PC-3 (cell line): ENCODE results near the gene PRKCD. TPM values are rescaled to one million over a fixed set of nuclear protein-coding genes. Genes with fewer than 3 reads are reported as not detected.

Experiments
- ATAC-seq: fragments of 200-7000 bp; cut with Tn5 transposase; 2 replicates; pipeline ENCODE4 v1.9.1; 2020; ENCODE audit warnings: mild to moderate bottlenecking, moderate library complexity
- BruUV-seq: library from RNA; stranded (reverse); fragments of 400-500 nt; replicated peaks from 2 replicates; lab custom pipeline; 2021; lab: Mats Ljungman, UMichigan
- CTCF ChIA-PET: fragments of 300-600 bp; sonication (Branson Sonifier 250); formaldehyde crosslinking; loops from one replicate; lab custom pipeline; 2022; ENCODE audit warnings: antibody characterized with exemption; lab: Charles Lee
- POLR2A ChIA-PET: fragments of 300-600 bp; sonication (Branson Sonifier 250); formaldehyde crosslinking; loops from one replicate; lab custom pipeline; 2022; ENCODE audit warnings: antibody characterized with exemption; ENCODE audit not compliant: unreplicated experiment; lab: Charles Lee
- DNase-seq: peaks from one replicate; pipeline ENCODE4 v3.0.0-alpha.2; 2015
- H2AFZ ChIP-seq: fragments of 300-600 bp; sonication (generic); 2 replicates; pipeline ENCODE4 v1.6.0; 2016; ENCODE audit warnings: antibody characterized with exemption, low read length
- H3F3A ChIP-seq: fragments of 300-600 bp; sonication (generic); one replicate; pipeline ENCODE4 v1.6.0; 2017; ENCODE audit warnings: antibody characterized with exemption, low read length, control low read depth, mild to moderate bottlenecking; ENCODE audit not compliant: unreplicated experiment
- H3K27ac ChIP-seq: fragments of 300-600 bp; sonication (generic); 2 replicates; pipeline ENCODE4 v1.5.1; 2016; ENCODE audit warnings: mild to moderate bottlenecking, low read length
- H3K27me3 ChIP-seq: fragments of 300-600 bp; sonication (generic); 2 replicates; pipeline ENCODE4 v1.6.1; 2016; ENCODE audit warnings: low read length, mixed read lengths
- H3K36me3 ChIP-seq: fragments of 300-600 bp; sonication (generic); 2 replicates; pipeline ENCODE4 v1.6.1; 2016; ENCODE audit warnings: low read depth, mixed run types, low read length, mixed read lengths
- H3K4me1 ChIP-seq: fragments of 300-600 bp; sonication (generic); 2 replicates; pipeline ENCODE4 v1.5.1; 2016; ENCODE audit warnings: low read length; ENCODE audit not compliant: insufficient read depth
- H3K4me2 ChIP-seq: fragments of 300-600 bp; sonication (generic); 2 replicates; pipeline ENCODE4 v1.6.0; 2016; ENCODE audit warnings: low read length
- H3K4me3 ChIP-seq: fragments of 300-600 bp; sonication (generic); 2 replicates; pipeline ENCODE4 v1.5.1; 2016; ENCODE audit warnings: mild to moderate bottlenecking, low read length, mixed read lengths
- H3K79me2 ChIP-seq: fragments of 300-600 bp; sonication (generic); 2 replicates; pipeline ENCODE4 v1.6.1; 2017; ENCODE audit warnings: low read length, mixed read lengths
- H3K9ac ChIP-seq: fragments of 300-600 bp; sonication (generic); 2 replicates; pipeline ENCODE4 v1.6.0; 2016; ENCODE audit warnings: mild to moderate bottlenecking, low read length
- H3K9me2 ChIP-seq: fragments of 300-600 bp; sonication (generic); replicated peaks from 2 replicates; pipeline ENCODE4 v1.6.1; 2016; ENCODE audit warnings: mixed run types, low read length, mixed read lengths
- H3K9me3 ChIP-seq: fragments of 300-600 bp; sonication (generic); 2 replicates; pipeline ENCODE4 v1.6.1; 2016; ENCODE audit warnings: low read length, mixed read lengths
- H4K20me1 ChIP-seq: fragments of 300-600 bp; sonication (generic); 2 replicates; pipeline ENCODE4 v1.6.1; 2016; ENCODE audit warnings: low read length, mixed read lengths
- EZH2 ChIP-seq: fragments of 300-600 bp; sonication (generic); IDR thresholded peaks from one replicate; pipeline ENCODE4 v1.6.1; 2017; ENCODE audit warnings: antibody characterized with exemption, mild to moderate bottlenecking, low read length; ENCODE audit not compliant: unreplicated experiment
- EZH2phosphoT487 ChIP-seq: fragments of 300-600 bp; sonication (generic); IDR thresholded peaks from 2 replicates; pipeline ENCODE4 v1.6.1; 2018; ENCODE audit warnings: mild to moderate bottlenecking, antibody characterized with exemption, low read length, borderline replicate concordance
- intact Hi-C: fragments of 100-400 bp; cut with micrococcal nuclease; formaldehyde crosslinking; loops from 2 replicates; pipeline ENCODE4 v1.9.0; 2023
- total RNA-seq: library from RNA; depleted of rRNA; stranded (reverse); fragments of >200 nt; gene quantifications from 2 replicates; pipeline ENCODE4 v1.2.3, GENCODE V29; 2014
- TF ChIP-seq, protein P1 (sequence below): fragments of 300-600 bp; sonication (generic); conservative IDR thresholded peaks from 2 replicates; pipeline ENCODE4 v1.5.1; 2017; ENCODE audit warnings: antibody characterized with exemption, low read depth, mild to moderate bottlenecking, low read length

The PRKCD gene
- total RNA-seq, 1 experiment from 2014 or later = 7.8 TPM

DNA sequence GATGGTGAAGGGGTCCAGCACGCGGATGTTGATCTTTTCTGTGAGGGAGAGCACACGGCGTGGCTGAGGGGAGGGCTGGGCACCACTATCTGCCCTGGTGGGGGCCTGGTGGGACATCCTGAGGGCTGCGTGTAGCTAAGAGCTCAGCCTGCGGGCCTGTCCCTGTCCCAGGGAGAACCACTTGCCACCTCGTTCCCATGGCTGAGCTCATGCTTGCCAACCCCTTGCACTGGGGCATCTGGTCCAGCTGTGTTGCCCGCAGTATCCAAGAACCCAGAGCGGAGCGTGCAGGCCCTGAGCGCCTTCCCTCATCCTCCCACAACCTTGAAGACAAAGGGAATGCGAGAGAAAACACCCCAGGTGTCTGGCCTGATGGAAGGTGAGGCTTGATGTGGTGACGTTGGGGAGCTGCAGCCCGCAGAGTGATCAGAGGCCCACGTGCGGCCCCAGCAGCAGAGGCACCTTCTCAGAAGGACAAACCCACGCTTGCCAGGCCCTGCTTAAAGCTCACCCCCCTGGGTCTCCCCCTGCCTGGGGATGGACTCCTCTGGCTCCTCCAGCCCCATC is 65.9 kb downstream of the PRKCD start:
- ChIA-PET CTCF (no interaction called here), POLR2A (no interaction called here)
- Histone ChIP-seq H2AFZ (no peak overlapping the region), H3K9me2 (no peaks in the 10 kb centered on the region), H4K20me1 (no peaks in the 10 kb centered on the region), H3F3A (no peaks in the 10 kb centered on the region), H3K79me2 (no peaks in the 10 kb centered on the region), H3K27me3 (no peaks in the 10 kb centered on the region), H3K9me3 (no peaks in the 10 kb centered on the region), H3K4me3 (no peak overlapping the region), H3K4me2 (no peak overlapping the region), H3K4me1 (no peaks in the 10 kb centered on the region), H3K9ac (no peak overlapping the region), H3K27ac (no peak overlapping the region), H3K36me3 (peaks cover 89% of the 10 kb centered on the region)
- intact Hi-C loops = no loop called here
- ATAC-seq (no peak), DNase-seq (no peak)
- TF ChIP-seq EZH2phosphoT487 (no peak), EZH2 (no peak)
- TF ChIP-seq, protein P1, sequence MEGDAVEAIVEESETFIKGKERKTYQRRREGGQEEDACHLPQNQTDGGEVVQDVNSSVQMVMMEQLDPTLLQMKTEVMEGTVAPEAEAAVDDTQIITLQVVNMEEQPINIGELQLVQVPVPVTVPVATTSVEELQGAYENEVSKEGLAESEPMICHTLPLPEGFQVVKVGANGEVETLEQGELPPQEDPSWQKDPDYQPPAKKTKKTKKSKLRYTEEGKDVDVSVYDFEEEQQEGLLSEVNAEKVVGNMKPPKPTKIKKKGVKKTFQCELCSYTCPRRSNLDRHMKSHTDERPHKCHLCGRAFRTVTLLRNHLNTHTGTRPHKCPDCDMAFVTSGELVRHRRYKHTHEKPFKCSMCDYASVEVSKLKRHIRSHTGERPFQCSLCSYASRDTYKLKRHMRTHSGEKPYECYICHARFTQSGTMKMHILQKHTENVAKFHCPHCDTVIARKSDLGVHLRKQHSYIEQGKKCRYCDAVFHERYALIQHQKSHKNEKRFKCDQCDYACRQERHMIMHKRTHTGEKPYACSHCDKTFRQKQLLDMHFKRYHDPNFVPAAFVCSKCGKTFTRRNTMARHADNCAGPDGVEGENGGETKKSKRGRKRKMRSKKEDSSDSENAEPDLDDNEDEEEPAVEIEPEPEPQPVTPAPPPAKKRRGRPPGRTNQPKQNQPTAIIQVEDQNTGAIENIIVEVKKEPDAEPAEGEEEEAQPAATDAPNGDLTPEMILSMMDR = no peak
- BruUV-seq = no TSS peak

DNA sequence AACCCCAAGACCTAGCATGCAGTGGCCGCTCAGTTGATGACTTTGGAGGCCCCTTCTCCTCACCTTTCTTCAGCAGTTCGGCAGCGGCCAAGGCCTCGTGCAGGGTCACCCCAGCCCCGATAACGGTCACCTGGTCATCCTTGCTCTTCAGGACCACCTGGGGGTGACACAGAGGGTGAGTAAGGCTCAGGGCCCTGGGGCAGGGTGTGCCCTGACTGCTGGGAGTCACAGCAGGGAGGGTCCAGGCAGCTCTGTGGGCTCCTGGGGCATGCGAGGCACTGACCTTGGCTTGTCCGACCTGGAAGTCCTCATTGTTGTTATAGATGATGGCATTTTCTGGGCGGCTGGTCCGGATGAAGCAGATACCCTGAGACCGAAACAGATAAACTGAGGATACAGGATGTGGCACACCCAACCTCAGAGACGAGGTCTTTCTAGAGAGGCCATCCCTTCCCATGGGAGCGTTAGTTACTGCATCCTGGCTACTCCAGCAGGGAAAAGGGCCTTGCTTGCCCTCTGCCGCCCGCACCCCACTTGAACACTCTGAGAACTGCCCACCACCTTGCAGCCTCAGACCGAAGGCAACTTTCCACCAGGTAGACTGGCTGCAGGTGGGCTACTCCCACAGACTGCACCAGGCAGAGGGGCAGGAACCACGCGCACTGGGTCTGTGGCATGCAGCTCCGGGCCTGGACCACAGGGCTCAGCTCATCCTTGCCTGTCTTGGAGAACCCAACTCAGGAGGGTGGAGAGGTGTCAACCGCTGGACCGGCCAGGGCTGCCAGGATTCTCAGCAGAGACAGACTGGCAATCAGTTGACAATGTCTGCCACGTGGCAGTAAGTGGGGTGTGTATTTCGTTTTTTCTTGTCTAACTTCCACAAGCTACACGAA is 67.2 kb downstream of the PRKCD start:
- no peaks in the 10 kb centered on the region for H3K9me3 ChIP-seq
- ChIA-PET CTCF (interaction anchor here (0.6 kb wide), 1 partner anchor 10 kb away, joined by 5 read pairs; no protein-coding TSS in a partner anchor), POLR2A (no interaction called here)
- no peak overlapping the region for H3K27ac ChIP-seq
- no peak for TF ChIP-seq EZH2phosphoT487
- TF ChIP-seq, protein P1 = no peak
- no peak for TF ChIP-seq EZH2
- no peaks in the 10 kb centered on the region for H3K9me2 ChIP-seq
- DNase-seq = no peak
- H3F3A ChIP-seq = no peaks in the 10 kb centered on the region
- intact Hi-C loops = no loop called here
- no peaks in the 10 kb centered on the region for H3K79me2 ChIP-seq
- no peak for ATAC-seq
- no peak overlapping the region for H3K9ac ChIP-seq
- H3K4me2 ChIP-seq = no peak overlapping the region
- H3K36me3 ChIP-seq = peaks cover 98% of the 10 kb centered on the region
- BruUV-seq = no TSS peak
- no peak overlapping the region for H2AFZ ChIP-seq
- no peak overlapping the region for H3K4me3 ChIP-seq
- H3K27me3 ChIP-seq = no peaks in the 10 kb centered on the region
- H4K20me1 ChIP-seq = no peaks in the 10 kb centered on the region
- H3K4me1 ChIP-seq = no peaks in the 10 kb centered on the region

DNA sequence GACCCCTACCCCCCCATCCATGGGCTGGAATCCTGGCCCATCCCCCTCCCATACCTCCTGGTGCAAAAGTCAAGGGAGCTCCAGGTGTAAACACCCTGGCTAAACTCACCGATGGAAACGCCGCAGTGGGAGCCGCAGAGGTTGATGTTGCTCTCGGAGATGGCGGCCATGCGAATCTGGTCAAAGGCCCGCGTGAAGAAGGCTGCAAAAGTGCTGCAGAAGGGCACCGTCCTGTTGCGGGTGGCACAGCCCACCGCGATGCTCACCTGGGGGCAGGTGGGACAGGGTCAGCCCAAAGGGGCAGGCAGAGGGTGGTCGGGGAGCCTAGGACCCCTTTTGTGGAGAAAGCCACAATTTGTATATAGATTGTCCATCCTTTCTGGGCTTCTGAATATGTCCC is 68.2 kb downstream of the PRKCD start:
- H2AFZ ChIP-seq = no peak overlapping the region
- H3K4me1 ChIP-seq = no peaks in the 10 kb centered on the region
- H3K4me2 ChIP-seq = no peak overlapping the region
- ATAC-seq (no peak), DNase-seq (no peak)
- no peaks in the 10 kb centered on the region for H3K79me2 ChIP-seq
- no peaks in the 10 kb centered on the region for H3K9me2 ChIP-seq
- no TSS peak for BruUV-seq
- CTCF ChIA-PET = interaction anchor here (0.6 kb wide), 1 partner anchor 11 kb away, joined by 5 read pairs; no protein-coding TSS in a partner anchor
- H3F3A ChIP-seq = no peaks in the 10 kb centered on the region
- TF ChIP-seq, protein P1 = no peak
- TF ChIP-seq EZH2 (no peak), EZH2phosphoT487 (no peak)
- no peak overlapping the region for H3K4me3 ChIP-seq
- H3K36me3 ChIP-seq = peaks cover 99% of the 10 kb centered on the region
- no peak overlapping the region for H3K27ac ChIP-seq
- POLR2A ChIA-PET = no interaction called here
- intact Hi-C loops = no loop called here
- no peak overlapping the region for H3K9ac ChIP-seq
- no peaks in the 10 kb centered on the region for H4K20me1 ChIP-seq
- H3K9me3 ChIP-seq = no peaks in the 10 kb centered on the region
- no peaks in the 10 kb centered on the region for H3K27me3 ChIP-seq
